CD8-positive, alpha-beta memory T cell (primary cell): ENCODE measurements around the gene IFNGR1. TPM values are rescaled to one million over a fixed set of nuclear protein-coding genes. Genes with fewer than 3 reads are reported as not detected.

Source experiments
- CTCF ChIA-PET: fragments of 350-600 bp; sonication (Branson Sonifier 250); formaldehyde crosslinking; loops from one replicate; lab custom pipeline; 2021; ENCODE audit warnings: antibody characterized with exemption; lab: Charles Lee
- POLR2A ChIA-PET: fragments of 350-600 bp; sonication (Branson Sonifier 250); formaldehyde crosslinking; loops from one replicate; lab custom pipeline; 2021; ENCODE audit warnings: antibody characterized with exemption; lab: Charles Lee
- DNase-seq, 5 donors: peaks; one replicate each; pipeline versions ENCODE4 v3.0.0 to v3.0.0-alpha.2; 2020 to 2022; ENCODE audit warnings: mixed read lengths in 1 of 5
- H3K27ac ChIP-seq: one replicate; pipeline ENCODE4 v1.7.0; 2013; ENCODE audit warnings: low read depth, mild to moderate bottlenecking, low read length, moderate library complexity
- H3K27me3 ChIP-seq: 2 replicates; pipeline ENCODE4 v1.7.0; 2013; ENCODE audit warnings: low read length, mild to moderate bottlenecking; ENCODE audit not compliant: insufficient read depth, poor library complexity, severe bottlenecking
- H3K36me3 ChIP-seq: 2 replicates; pipeline ENCODE4 v1.7.0; 2013; ENCODE audit warnings: mild to moderate bottlenecking, low read length, moderate library complexity; ENCODE audit not compliant: insufficient read depth
- H3K4me1 ChIP-seq: 2 replicates; pipeline ENCODE4 v1.7.0; 2013; ENCODE audit warnings: mild to moderate bottlenecking, low read length, moderate library complexity; ENCODE audit not compliant: insufficient read depth
- H3K4me3 ChIP-seq: 2 replicates; pipeline ENCODE4 v1.7.0; 2013; ENCODE audit warnings: mild to moderate bottlenecking, low read length
- H3K9me3 ChIP-seq: 2 replicates; pipeline ENCODE4 v1.7.0; 2013; ENCODE audit warnings: mild to moderate bottlenecking, low read length
- H3K27ac Mint-ChIP-seq, 8 donors: one replicate each; pipeline ENCODE4 v1.8.0; 2020 to 2021; ENCODE audit warnings: mixed read lengths in 8 of 8, mild to moderate bottlenecking in 6 of 8, inconsistent platforms in 3 of 8, moderate library complexity in 3 of 8
- H3K27me3 Mint-ChIP-seq, 2 donors: one replicate each; pipeline ENCODE4 v1.8.0; 2020 to 2021; ENCODE audit warnings: mixed read lengths in 2 of 2, mild to moderate bottlenecking in 1 of 2, moderate library complexity in 1 of 2
- H3K36me3 Mint-ChIP-seq, 3 donors: one replicate each; pipeline ENCODE4 v1.8.0; 2020 to 2021; ENCODE audit warnings: mixed read lengths in 3 of 3, inconsistent platforms in 1 of 3, mild to moderate bottlenecking in 1 of 3
- H3K4me1 Mint-ChIP-seq, 3 donors: one replicate each; pipeline ENCODE4 v1.8.0; 2020 to 2021; ENCODE audit warnings: mixed read lengths in 3 of 3, inconsistent platforms in 1 of 3, mild to moderate bottlenecking in 1 of 3
- H3K4me3 Mint-ChIP-seq, 7 donors: one replicate each; pipeline ENCODE4 v1.8.0; 2020 to 2021; ENCODE audit warnings: mixed read lengths in 7 of 7, mild to moderate bottlenecking in 6 of 7, moderate library complexity in 4 of 7, inconsistent platforms in 2 of 7
- H3K9me3 Mint-ChIP-seq, 5 donors: one replicate each; pipeline ENCODE4 v1.8.0; 2020 to 2022; ENCODE audit warnings: mixed read lengths in 5 of 5, mild to moderate bottlenecking in 3 of 5, moderate library complexity in 2 of 5, inconsistent platforms in 1 of 5
- polyA plus RNA-seq: library from polyadenylated mRNA; unstranded; fragments of 300-500 nt; fragmentation: Illumina TruSeq; gene quantifications from one replicate; pipeline ENCODE4 v1.2.3, GENCODE V29; 2021
- total RNA-seq, 2 experiments: library from RNA; stranded (reverse); gene quantifications; one replicate each; pipeline ENCODE4 v1.2.3, GENCODE V29; 2021

The IFNGR1 gene
- total and polyA plus RNA-seq, 3 experiments from 2014 or later, result 18.9 to 80.0 (median 19.9) TPM

- Mint-ChIP-seq H3K27me3 (peaks cover 15 to 16% of the 10 kb centered on the region in 2 donors), H3K4me1 (no peaks in the 10 kb centered on the region), H3K27ac (no peak overlapping the region), H3K36me3 (peaks cover 0 to 42% (median 1%) of the 10 kb centered on the region in 3 donors), H3K9me3 (peaks cover 24 to 53% (median 41%) of the 10 kb centered on the region in 5 donors), H3K4me3 (no peak overlapping the region)
- no peaks in the 10 kb centered on the region for H3K27me3 ChIP-seq
- no peak overlapping the region for H3K27ac ChIP-seq
- peaks cover 7% of the 10 kb centered on the region for H3K9me3 ChIP-seq
- CTCF ChIA-PET, result no interaction called here
- DNase-seq, result no peak
- no peaks in the 10 kb centered on the region for H3K4me1 ChIP-seq
- no peaks in the 10 kb centered on the region for H3K36me3 ChIP-seq
- POLR2A ChIA-PET, result no interaction called here
- no peak overlapping the region for H3K4me3 ChIP-seq
Measured at GRCh38 chr6:137181891-137182653, 37.1 kb downstream of the IFNGR1 start.

DNA sequence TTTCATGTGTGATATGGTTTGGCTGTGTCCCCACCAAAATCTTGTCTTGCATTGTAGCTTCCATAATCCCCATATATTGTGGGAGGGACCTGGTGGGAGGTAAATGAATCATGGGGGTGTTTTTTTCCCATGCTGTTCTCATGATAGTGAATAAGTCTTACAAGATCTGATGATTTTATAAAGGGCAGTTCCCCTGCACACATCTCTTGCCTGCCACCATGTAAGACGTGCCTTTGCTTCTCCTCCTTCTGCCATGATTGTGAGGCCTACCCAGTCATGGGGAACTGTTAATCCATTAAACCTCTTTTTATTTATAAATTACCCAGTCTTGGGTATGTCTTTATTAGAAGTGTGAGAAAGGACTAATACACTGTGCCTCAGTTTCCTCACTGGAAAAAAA is 41.6 kb downstream of the IFNGR1 start:
- Histone ChIP-seq H3K27me3 (no peaks in the 10 kb centered on the region), H3K36me3 (no peaks in the 10 kb centered on the region), H3K27ac (no peak overlapping the region), H3K4me1 (no peaks in the 10 kb centered on the region), H3K9me3 (peaks cover 7% of the 10 kb centered on the region), H3K4me3 (no peak overlapping the region)
- no peak for DNase-seq
- Mint-ChIP-seq H3K4me1 (no peaks in the 10 kb centered on the region), H3K36me3 (peaks cover 0 to 17% (median 0%) of the 10 kb centered on the region in 3 donors), H3K4me3 (no peak overlapping the region), H3K9me3 (peaks cover 8 to 21% (median 14%) of the 10 kb centered on the region in 5 donors), H3K27me3 (peaks cover 4 to 16% of the 10 kb centered on the region in 2 donors), H3K27ac (peak overlapping the region in 1 of 8 donors; percentile 7)
- ChIA-PET POLR2A (no interaction called here), CTCF (no interaction called here)

- Histone ChIP-seq H3K9me3 (no peaks in the 10 kb centered on the region), H3K27ac (no peak overlapping the region), H3K4me3 (no peak overlapping the region), H3K4me1 (no peaks in the 10 kb centered on the region), H3K36me3 (no peaks in the 10 kb centered on the region), H3K27me3 (no peaks in the 10 kb centered on the region)
- no peak overlapping the region for H3K4me3 Mint-ChIP-seq
- POLR2A ChIA-PET, result no interaction called here
- peaks cover 4 to 16% of the 10 kb centered on the region in 2 donors for H3K27me3 Mint-ChIP-seq
- no peak overlapping the region for H3K27ac Mint-ChIP-seq
- peaks cover 8 to 12% (median 8%) of the 10 kb centered on the region in 5 donors for H3K9me3 Mint-ChIP-seq
- peaks cover 0 to 9% (median 0%) of the 10 kb centered on the region in 3 donors for H3K36me3 Mint-ChIP-seq
- CTCF ChIA-PET, result no interaction called here
- H3K4me1 Mint-ChIP-seq, result no peaks in the 10 kb centered on the region
- no peak for DNase-seq
Measured at GRCh38 chr6:137176729-137177128, 42.5 kb downstream of the IFNGR1 start.

- Histone ChIP-seq H3K27ac (no peak overlapping the region), H3K4me1 (no peaks in the 10 kb centered on the region), H3K9me3 (no peaks in the 10 kb centered on the region), H3K4me3 (no peak overlapping the region), H3K36me3 (no peaks in the 10 kb centered on the region), H3K27me3 (no peaks in the 10 kb centered on the region)
- Mint-ChIP-seq H3K36me3 (peaks cover 0 to 7% (median 0%) of the 10 kb centered on the region in 3 donors), H3K4me3 (no peak overlapping the region), H3K27me3 (peaks cover 4 to 16% of the 10 kb centered on the region in 2 donors), H3K4me1 (peaks cover 0 to 6% (median 6%) of the 10 kb centered on the region in 3 donors), H3K27ac (no peak overlapping the region), H3K9me3 (peaks cover 3 to 8% (median 7%) of the 10 kb centered on the region in 5 donors)
- ChIA-PET POLR2A (no interaction called here), CTCF (no interaction called here)
- no peak for DNase-seq
Measured at GRCh38 chr6:137175868-137176245, 43.3 kb downstream of the IFNGR1 start.

DNA sequence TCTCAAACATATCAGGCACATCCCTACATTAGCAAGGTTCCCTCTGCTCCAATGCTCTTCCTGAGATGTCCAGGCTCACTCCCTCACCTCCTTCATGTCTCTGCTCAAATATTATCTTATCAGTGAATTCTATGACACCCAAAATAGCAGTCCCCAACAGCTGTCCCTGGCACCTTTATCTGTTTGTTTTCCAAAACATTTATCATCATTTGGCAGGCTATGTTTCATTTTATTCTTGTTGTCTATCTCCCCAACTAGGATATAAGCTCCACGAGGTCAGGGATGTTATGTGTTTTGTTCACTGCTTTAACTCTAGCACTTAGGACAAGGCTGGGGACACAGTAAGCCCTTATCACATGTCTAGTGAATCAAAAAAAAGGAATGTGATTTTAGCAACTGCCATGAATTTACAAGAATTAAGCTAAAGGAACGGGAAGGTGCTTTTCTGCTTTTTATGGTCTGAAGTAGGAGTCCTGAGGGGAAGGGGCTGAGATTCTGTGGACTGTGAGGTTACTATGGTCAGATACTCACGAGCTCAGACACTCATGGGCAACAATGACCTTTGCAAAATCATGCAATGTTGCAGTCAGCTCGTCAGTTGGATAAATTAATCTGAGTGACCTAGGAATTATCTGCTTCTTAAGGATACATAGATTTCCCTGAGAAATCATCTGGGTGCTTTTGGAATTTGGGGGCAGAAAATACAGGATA is 43.9 kb downstream of the IFNGR1 start:
- Mint-ChIP-seq H3K4me3 (no peak overlapping the region), H3K27ac (no peak overlapping the region), H3K27me3 (peaks cover 4 to 16% of the 10 kb centered on the region in 2 donors), H3K9me3 (peaks cover 0 to 4% (median 3%) of the 10 kb centered on the region in 5 donors), H3K4me1 (peaks cover 2 to 11% (median 7%) of the 10 kb centered on the region in 3 donors), H3K36me3 (peaks cover 0 to 4% (median 0%) of the 10 kb centered on the region in 3 donors)
- Histone ChIP-seq H3K36me3 (no peaks in the 10 kb centered on the region), H3K9me3 (no peaks in the 10 kb centered on the region), H3K4me1 (no peaks in the 10 kb centered on the region), H3K27ac (no peak overlapping the region), H3K27me3 (no peaks in the 10 kb centered on the region), H3K4me3 (no peak overlapping the region)
- ChIA-PET POLR2A (no interaction called here), CTCF (no interaction called here)
- DNase-seq, result no peak

DNA sequence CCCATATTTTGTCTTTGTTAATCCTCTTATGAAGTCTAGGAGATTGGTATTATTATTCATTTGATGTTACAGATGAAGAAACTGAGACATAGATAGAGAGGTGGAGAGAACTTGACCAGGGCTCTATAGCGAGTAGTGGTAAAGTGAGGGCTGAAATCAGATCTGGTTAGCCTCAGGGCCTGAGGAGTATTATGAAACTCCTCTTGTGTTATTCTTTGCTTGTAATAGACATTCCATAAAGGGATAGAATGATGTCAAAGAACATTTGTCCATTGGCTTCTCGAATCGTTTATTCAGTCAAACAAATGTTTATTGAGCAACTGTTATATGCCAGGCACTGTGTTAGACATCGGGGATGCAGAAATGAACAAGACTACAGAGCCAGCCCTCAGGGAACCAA is 45.7 kb downstream of the IFNGR1 start, which contains the start of gene IL22RA2:
IL22RA2 (minus strand) TSS at position 144 of the 400 bp plus-strand sequence. CDS start 11,895 bp downstream, outside the sequence.
- H3K4me3 ChIP-seq, result no peak within 1 kb of the TSS
- Mint-ChIP-seq H3K9me3 (no peaks in the 10 kb centered on the region), H3K36me3 (no peaks in the 10 kb centered on the region), H3K4me1 (peaks cover 2 to 11% (median 7%) of the 10 kb centered on the region in 3 donors), H3K27ac (peak within 1 kb of the TSS in 1 of 8 donors; percentile 28), H3K4me3 (no peak within 1 kb of the TSS), H3K27me3 (peaks cover 0 to 8% of the 10 kb centered on the region in 2 donors)
- H3K9me3 ChIP-seq, result no peaks in the 10 kb centered on the region
- no peak for DNase-seq
- no peaks in the 10 kb centered on the region for H3K27me3 ChIP-seq
- ChIA-PET CTCF (no interaction called here), POLR2A (no interaction called here)
- H3K36me3 ChIP-seq, result no peaks in the 10 kb centered on the region
- no peak within 1 kb of the TSS for H3K27ac ChIP-seq
- H3K4me1 ChIP-seq, result no peaks in the 10 kb centered on the region

- H3K4me1 Mint-ChIP-seq, result peaks cover 2 to 11% (median 7%) of the 10 kb centered on the region in 3 donors
- H3K27me3 ChIP-seq, result no peaks in the 10 kb centered on the region
- H3K4me1 ChIP-seq, result no peaks in the 10 kb centered on the region
- ChIA-PET POLR2A (no interaction called here), CTCF (no interaction called here)
- H3K27me3 Mint-ChIP-seq, result peaks cover 0 to 6% of the 10 kb centered on the region in 2 donors
- no peak for DNase-seq
- no peaks in the 10 kb centered on the region for H3K9me3 ChIP-seq
- H3K36me3 Mint-ChIP-seq, result no peaks in the 10 kb centered on the region
- H3K9me3 Mint-ChIP-seq, result no peaks in the 10 kb centered on the region
- no peak overlapping the region for H3K27ac ChIP-seq
- H3K4me3 ChIP-seq, result no peak overlapping the region
- no peaks in the 10 kb centered on the region for H3K36me3 ChIP-seq
- no peak overlapping the region for H3K4me3 Mint-ChIP-seq
- peak overlapping the region in 1 of 8 donors; percentile 28 for H3K27ac Mint-ChIP-seq
Measured at GRCh38 chr6:137172734-137173431, 46.3 kb downstream of the IFNGR1 start.
